ENCODE data around the gene BBIP1.

DNA sequence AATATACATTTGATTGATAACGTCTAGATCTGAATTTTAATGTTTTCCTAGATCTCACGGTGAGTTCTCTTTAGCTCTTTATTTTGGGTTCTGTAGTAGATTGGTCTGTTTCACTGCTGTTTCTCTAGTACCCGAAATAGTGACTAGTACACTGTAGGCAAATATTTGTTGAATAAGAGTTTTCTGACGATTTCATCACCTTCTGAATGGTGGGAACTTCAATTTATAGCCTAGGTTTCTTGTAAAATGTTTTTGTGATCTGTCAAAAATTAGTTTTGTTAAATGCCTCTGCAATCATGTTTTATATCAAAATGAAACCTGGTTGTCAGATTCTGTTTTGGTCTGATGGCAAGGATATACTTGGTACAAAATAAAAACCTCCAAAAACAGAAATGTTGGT, 37.1 kb downstream of the BBIP1 start:
- TF ChIP-seq, protein P1, sequence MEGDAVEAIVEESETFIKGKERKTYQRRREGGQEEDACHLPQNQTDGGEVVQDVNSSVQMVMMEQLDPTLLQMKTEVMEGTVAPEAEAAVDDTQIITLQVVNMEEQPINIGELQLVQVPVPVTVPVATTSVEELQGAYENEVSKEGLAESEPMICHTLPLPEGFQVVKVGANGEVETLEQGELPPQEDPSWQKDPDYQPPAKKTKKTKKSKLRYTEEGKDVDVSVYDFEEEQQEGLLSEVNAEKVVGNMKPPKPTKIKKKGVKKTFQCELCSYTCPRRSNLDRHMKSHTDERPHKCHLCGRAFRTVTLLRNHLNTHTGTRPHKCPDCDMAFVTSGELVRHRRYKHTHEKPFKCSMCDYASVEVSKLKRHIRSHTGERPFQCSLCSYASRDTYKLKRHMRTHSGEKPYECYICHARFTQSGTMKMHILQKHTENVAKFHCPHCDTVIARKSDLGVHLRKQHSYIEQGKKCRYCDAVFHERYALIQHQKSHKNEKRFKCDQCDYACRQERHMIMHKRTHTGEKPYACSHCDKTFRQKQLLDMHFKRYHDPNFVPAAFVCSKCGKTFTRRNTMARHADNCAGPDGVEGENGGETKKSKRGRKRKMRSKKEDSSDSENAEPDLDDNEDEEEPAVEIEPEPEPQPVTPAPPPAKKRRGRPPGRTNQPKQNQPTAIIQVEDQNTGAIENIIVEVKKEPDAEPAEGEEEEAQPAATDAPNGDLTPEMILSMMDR (IDR thresholded peaks at IDR 0.05; ENCODE audit: low read length) = no peak
- no peak for TF ChIP-seq EZH2 (IDR thresholded peaks at IDR 0.05; ENCODE audit: borderline replicate concordance, low read length)

All from OCI-LY1 (cell line).